Transverse colon (tissue), 4 donors: ENCODE measurements around the gene ARID3B. TPM values are rescaled to one million over a fixed set of nuclear protein-coding genes. Genes with fewer than 3 reads are reported as not detected.
A peak's percentile ranks its signal among the peaks of the same experiment; 100 is the strongest.
"Not testable (repeated sequence)": the region's sequence is repeated elsewhere in the genome, so short reads cannot be mapped to it uniquely, and the experiment has no call there.

Experiments used
- DNase-seq: peaks from one replicate; pipeline ENCODE4 v3.0.0-alpha.2; 2019
- H3K27ac ChIP-seq, 4 donors: fragments of 200-600 bp; sonication (generic); 2 replicates each; pipeline ENCODE4 v1.5.1; 2016 to 2018; ENCODE audit warnings: inconsistent platforms in 4 of 4
- H3K27me3 ChIP-seq: fragments of 200-600 bp; sonication (generic); 2 replicates; pipeline ENCODE4 v1.5.1; 2017; ENCODE audit warnings: inconsistent platforms
- H3K36me3 ChIP-seq, 4 donors: fragments of 200-600 bp; sonication (generic); 2 replicates each; pipeline ENCODE4 v1.5.1; 2017 to 2019; ENCODE audit warnings: inconsistent platforms in 4 of 4
- H3K4me1 ChIP-seq, 4 donors: fragments of 200-600 bp; sonication (generic); 2 replicates each; pipeline ENCODE4 v1.5.1; 2017 to 2020; ENCODE audit warnings: inconsistent platforms in 4 of 4
- H3K4me3 ChIP-seq, 4 donors: fragments of 200-600 bp; sonication (generic); 1 replicate in 1 of 4; 2 replicates in 3 of 4; pipeline versions ENCODE4 v1.5.1 to v1.6.1; 2017 to 2019; ENCODE audit warnings: inconsistent platforms in 4 of 4
- H3K9me3 ChIP-seq, 2 donors: fragments of 200-600 bp; sonication (generic); 2 replicates each; pipeline ENCODE4 v1.5.1; 2017 to 2019; ENCODE audit warnings: inconsistent platforms in 2 of 2
- CTCF ChIP-seq, 5 experiments: fragments of 200-600 bp in 3 of 5; fragments of 450-650 bp in 2 of 5; sonication (generic) in 3 of 5; IDR thresholded peaks; 1 replicate in 2 of 5; 2 replicates in 3 of 5; pipeline ENCODE4 v1.5.1; 2016 to 2017; ENCODE audit warnings: antibody characterized with exemption in 5 of 5, inconsistent platforms in 3 of 5, mild to moderate bottlenecking in 2 of 5, moderate library complexity in 1 of 5
- EP300 ChIP-seq: sonication (generic); formaldehyde crosslinking; IDR thresholded peaks from one replicate; pipeline ENCODE4 v1.6.1; 2017; ENCODE audit warnings: antibody characterized with exemption, low read depth
- POLR2A ChIP-seq: fragments of 450-650 bp; IDR thresholded peaks from one replicate; pipeline ENCODE4 v1.6.1; 2016; ENCODE audit warnings: antibody characterized with exemption, mild to moderate bottlenecking, moderate library complexity
- POLR2AphosphoS5 ChIP-seq, 3 donors: sonication (generic); formaldehyde crosslinking; IDR thresholded peaks; one replicate each; pipeline ENCODE4 v1.6.1; 2016; ENCODE audit warnings: antibody characterized with exemption in 3 of 3
- WGBS, 2 donors: methylation state at CpG; one replicate each; pipeline ENCODE4 v1.1.5; 2018; ENCODE audit warnings: low coverage in 1 of 2; 5-methylcytosine and 5-hydroxymethylcytosine counted together
- in situ Hi-C, 4 donors: fragments of 200-750 bp; cut with MboI; loops; one replicate each; pipeline versions ENCODE4 v1.15.0 to v1.15.1; 2017; ENCODE audit warnings: low sequenced_read_pairs in 3 of 4, low pct_ligation_motif_present in 1 of 4, low pct_unique_long_range_greater_than_20kb in 1 of 4
- intact Hi-C: fragments of 100-400 bp; cut with DNase I; formaldehyde crosslinking; loops from one replicate; pipeline ENCODE4 v1.15.1; 2023; ENCODE audit warnings: low total_unique reads
- total RNA-seq, 4 donors: library from RNA; depleted of rRNA; stranded (reverse); fragments of >200 nt; gene quantifications; one replicate each; pipeline ENCODE4 v1.1.0, GENCODE V29; 2016

Gene ARID3B
- total RNA-seq, 4 donors from 2014 or later = 9.6 to 25.8 (median 12.5) TPM

- in situ Hi-C loops = no loop called here
- 65 to 92% methylated on average over 2 to 3 of the region's 3 CpGs for WGBS, 2 donors
These were observed 5.5 kb upstream of the ARID3B start for GRCh38 chr15:74535388-74536084.

GRCh38 chr15:74537736-74538135 lies 3.3 kb upstream of the ARID3B start:
- H3K4me3 ChIP-seq = no peak overlapping the region

More at GRCh38 chr15:74535388-74536084, 5.5 kb upstream of the ARID3B start:
- TF ChIP-seq CTCF (IDR thresholded peaks at IDR 0.05) (no peak), POLR2A (no peak), EP300 (no peak), POLR2AphosphoS5 (IDR thresholded peaks at IDR 0.05) (no peak)
- intact Hi-C loops = no loop called here
- peaks cover 8 to 12% (median 11%) of the 10 kb centered on the region in 4 donors for H3K4me1 ChIP-seq
- H3K36me3 ChIP-seq = no peaks in the 10 kb centered on the region
- no peaks in the 10 kb centered on the region for H3K9me3 ChIP-seq
- no peaks in the 10 kb centered on the region for H3K27me3 ChIP-seq
- H3K4me3 ChIP-seq = no peak overlapping the region
- H3K27ac ChIP-seq = no peak overlapping the region
- DNase-seq = no peak

GRCh38 chr15:74539521-74539920 lies 1.5 kb upstream of the ARID3B start:
- intact Hi-C loops, DNase-seq, H3K9me3 ChIP-seq, H3K36me3 ChIP-seq, in situ Hi-C loops, H3K27me3 ChIP-seq: not testable (repeated sequence)
- H3K27ac ChIP-seq = peak overlapping the region in 3 of 4 donors; percentile 68 to 89 (median 88)
- H3K4me1 ChIP-seq = peaks cover 8 to 33% (median 21%) of the 10 kb centered on the region in 4 donors
- 76 to 88% methylated on average over 2 to 12 of the region's 12 CpGs for WGBS, 2 donors
- peak overlapping the region in 1 of 4 donors; percentile 98 for H3K4me3 ChIP-seq

More at GRCh38 chr15:74537736-74538135, 3.3 kb upstream of the ARID3B start:
- Histone ChIP-seq H3K27me3 (no peaks in the 10 kb centered on the region), H3K27ac (no peak overlapping the region), H3K36me3 (no peaks in the 10 kb centered on the region), H3K9me3 (no peaks in the 10 kb centered on the region), H3K4me1 (peaks cover 8 to 24% (median 21%) of the 10 kb centered on the region in 4 donors)
- in situ Hi-C loops = no loop called here
- TF ChIP-seq EP300 (no peak), POLR2AphosphoS5 (IDR thresholded peaks at IDR 0.05) (no peak)
- no peak for DNase-seq
- WGBS, 2 donors = 88% methylated on average over 1 of the region's 1 CpG; no CpG with 5 or more reads in 1 of the 2 donors
- intact Hi-C loops = no loop called here

GRCh38 chr15:74540161-74540760 lies 759 bp upstream of the ARID3B start:
- TF ChIP-seq EP300 = no peak
- TF ChIP-seq CTCF (IDR thresholded peaks at IDR 0.05) = no peak
- no peak for TF ChIP-seq POLR2A
- TF ChIP-seq POLR2AphosphoS5 (IDR thresholded peaks at IDR 0.05) = no peak
- peak overlapping the region; percentile 11 to 99 (median 92) for H3K4me3 ChIP-seq
- peaks cover 8 to 36% (median 22%) of the 10 kb centered on the region in 4 donors for H3K4me1 ChIP-seq
- H3K27me3 ChIP-seq = no peaks in the 10 kb centered on the region
- H3K27ac ChIP-seq = peak overlapping the region; percentile 68 to 89 (median 82)
- intact Hi-C loops = no loop called here
- in situ Hi-C loops = no loop called here
- DNase-seq = no peak
- H3K36me3 ChIP-seq = no peaks in the 10 kb centered on the region
- H3K9me3 ChIP-seq = no peaks in the 10 kb centered on the region
- 2 to 3% methylated on average over 12 to 17 of the region's 17 CpGs for WGBS, 2 donors

GRCh38 chr15:74541494-74542165 lies 610 bp downstream of the ARID3B start:
- 1 to 3% methylated on average over 16 to 21 of the region's 21 CpGs for WGBS, 2 donors
- peak; percentile 47 for DNase-seq
- Histone ChIP-seq H3K4me3 (peak overlapping the region; percentile 81 to 99 (median 92)), H3K27me3 (no peaks in the 10 kb centered on the region), H3K36me3 (no peaks in the 10 kb centered on the region), H3K4me1 (peaks cover 17 to 48% (median 34%) of the 10 kb centered on the region in 4 donors), H3K9me3 (no peaks in the 10 kb centered on the region), H3K27ac (peak overlapping the region; percentile 85 to 94 (median 88))
- intact Hi-C loops (no loop called here), in situ Hi-C loops (no loop called here)
- TF ChIP-seq POLR2AphosphoS5 (IDR thresholded peaks at IDR 0.05) (peak in 1 of 3 donors; percentile 27), EP300 (no peak), POLR2A (no peak), CTCF (IDR thresholded peaks at IDR 0.05) (no peak)
